Activated gamma-delta T cell (primary cell): ENCODE data around the gene CFAP126.
"Not testable (repeated sequence)": the region's sequence is repeated elsewhere in the genome, so short reads cannot be mapped to it uniquely, and the experiment has no call there.

Experiments
- DNase-seq: peaks from one replicate; lab custom pipeline; 2025; lab: John Stamatoyannopoulos, UW

The CFAP126 gene

DNA sequence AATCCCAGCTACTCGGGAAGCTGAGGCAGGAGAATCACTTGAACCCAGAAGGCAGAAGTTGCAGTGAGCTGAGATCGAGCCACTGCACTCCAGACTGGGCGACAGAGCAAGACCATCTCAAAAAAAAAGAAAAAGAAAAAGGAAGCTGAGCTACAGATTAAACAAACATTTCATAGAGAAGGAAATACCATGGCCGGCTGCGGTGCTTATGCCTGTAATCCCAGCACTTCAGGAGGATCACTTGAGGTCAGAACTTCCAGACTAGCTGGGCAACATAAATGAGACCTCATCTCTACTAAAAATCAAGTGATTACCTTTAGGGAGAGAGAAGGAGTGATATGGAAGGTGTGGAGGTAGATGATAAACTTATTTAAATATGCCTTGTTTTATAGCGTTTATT lies 14.0 kb upstream of the CFAP126 start:
- no peak for DNase-seq

DNA sequence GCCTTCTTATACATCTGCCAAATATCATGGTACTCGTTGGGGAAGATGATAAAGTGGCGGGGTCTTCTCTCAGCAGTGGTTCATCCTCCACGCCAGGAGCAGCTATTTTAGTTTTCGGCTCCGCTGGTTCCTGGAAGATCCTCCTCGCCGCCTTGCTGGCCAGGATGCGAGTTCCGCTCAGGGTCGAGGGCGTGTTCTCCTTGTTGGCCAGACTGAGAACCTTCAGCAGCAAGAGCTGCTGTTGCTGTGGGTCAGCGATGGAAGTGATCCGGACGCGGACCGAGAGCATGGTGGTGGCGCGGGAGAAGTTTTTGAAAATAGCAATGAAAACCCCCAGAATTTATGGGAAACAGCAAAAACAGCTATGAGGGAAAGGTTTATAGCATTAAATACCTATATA lies 11.4 kb upstream of the CFAP126 start:
- DNase-seq, result no peak

DNA sequence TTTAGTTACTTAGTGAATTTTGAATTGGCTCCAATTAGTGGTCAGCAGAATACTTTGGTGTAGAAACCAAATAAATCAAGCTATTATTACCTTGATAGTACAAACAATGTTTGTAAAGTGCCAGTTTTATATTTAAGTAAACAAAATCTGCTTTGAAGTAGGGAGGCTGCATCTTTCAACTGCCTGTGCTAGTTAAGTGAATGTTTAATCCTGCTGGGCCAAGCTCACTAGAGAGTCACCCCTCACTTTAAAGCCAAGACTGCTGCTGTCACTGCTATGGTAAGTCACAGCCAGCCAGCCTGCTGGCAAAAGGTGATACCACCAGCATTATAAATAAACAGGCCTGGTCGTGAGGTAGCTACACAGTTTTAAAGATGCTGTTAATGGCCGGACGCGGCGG lies 10.3 kb upstream of the CFAP126 start:
- no peak for DNase-seq

DNA sequence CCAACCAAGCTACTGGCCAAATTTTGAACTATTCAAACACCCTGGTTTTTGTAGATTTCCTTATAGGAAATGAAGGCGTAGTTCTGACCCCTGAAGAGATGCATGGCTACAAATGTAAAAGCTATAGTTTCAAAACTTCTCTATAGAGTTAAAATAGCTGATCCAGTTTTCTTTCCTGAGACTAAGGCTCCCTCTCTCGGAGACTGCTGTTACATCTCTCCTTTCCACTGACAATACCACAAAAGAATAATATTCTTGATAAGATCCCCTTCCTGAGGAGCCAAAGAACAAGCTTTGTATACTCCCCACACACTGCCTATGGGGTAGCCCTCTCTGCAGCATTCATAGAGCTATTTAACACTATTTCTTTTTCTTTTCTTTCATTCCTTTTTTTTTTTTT lies 6.7 kb upstream of the CFAP126 start:
- no peak for DNase-seq

DNA sequence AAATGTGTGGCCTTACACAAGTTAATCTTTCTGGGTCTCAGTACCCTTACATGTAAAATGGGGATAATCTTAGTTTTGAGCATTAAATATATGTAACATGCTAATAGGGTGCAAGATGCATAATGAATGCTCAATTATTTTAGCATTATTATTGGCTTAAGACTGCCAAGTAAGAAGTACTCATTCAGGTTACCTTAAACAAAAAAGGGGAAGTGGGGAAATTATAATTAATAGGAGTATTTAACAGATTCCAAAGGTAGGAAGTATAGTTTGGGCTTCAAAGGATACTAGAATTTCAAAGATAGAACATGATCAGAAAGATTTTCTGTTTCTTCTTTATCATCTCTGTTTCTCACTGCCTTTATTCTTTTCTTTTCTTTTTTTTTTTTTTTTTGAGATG lies 5.8 kb upstream of the CFAP126 start:
- no peak for DNase-seq

DNA sequence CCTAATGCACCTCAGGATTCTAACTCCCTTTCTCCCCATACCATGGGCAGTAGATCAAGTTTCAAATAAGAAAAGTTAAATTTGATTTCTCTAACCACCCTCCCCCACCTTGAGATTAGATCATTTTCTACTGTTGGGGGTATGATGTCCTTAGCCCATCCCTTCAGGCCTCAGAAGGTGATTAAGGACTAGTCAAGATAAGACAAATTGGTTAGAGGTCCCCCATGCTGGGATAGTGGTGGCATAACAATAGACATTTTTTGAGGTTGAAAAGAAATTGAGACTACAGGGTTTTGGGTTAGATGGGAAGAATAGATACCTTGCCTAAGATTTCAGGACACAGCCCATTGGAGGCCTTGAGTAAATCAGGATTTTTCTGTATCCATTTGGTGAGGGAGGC lies 2.5 kb downstream of the CFAP126 start:
- DNase-seq, result no peak

DNA sequence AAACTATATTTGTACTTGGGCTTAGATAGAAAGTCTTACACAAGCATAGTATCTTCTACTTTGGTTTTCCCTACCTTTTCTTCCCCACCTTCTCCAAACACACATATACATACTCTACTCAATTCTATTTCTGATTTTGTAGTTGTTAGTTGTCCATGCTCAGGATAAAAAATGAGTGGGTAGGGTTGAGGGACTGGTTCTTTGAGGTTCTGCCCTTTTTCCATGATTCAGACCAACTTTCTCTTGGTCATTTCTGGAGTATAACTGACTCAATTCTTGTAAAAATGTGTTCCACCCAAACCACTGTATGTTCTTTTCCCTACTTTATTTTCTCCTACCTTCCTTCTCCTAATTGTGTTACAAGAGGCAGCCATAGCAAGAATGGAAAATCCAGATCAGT lies 3.3 kb downstream of the CFAP126 start:
- DNase-seq, result no peak

DNA sequence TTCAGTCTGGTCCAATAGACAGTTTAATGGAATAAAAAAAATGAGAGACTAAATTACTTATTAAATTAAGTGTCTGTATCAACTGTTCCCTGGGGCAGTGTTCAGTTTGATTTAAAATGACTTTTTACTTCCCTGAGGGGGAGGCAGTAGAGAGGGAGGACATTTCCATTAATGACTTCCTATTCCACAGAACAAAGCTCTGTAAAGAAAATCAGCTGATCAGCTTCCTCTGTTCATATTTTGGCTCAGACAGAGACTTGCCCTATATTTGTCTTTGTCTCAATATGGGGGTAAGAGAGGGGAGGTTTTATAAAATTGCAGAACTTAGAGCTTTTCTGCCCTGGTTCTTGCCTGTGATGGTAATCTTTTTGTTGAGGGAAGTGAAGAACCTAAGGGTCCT lies 8.4 kb downstream of the CFAP126 start:
- no peak for DNase-seq

DNA sequence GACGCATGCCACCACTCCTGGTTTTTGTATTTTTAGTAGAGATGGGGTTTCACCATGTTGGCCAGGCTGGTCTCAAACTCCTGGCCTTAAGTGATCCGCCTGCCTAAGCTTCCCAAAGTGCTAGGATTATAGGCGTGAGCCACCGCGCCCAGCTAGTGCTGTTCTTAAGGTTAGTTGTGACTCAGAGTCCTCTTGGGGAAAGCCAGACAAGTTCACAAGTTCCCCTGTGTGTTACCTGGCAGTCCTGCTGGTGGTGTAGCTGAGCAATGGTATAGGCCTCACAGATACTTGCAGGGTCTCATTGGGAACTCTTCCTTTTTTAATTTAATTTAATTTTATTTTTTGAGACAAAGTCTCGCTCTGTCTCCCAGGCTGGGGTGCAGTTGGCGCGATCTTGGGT lies 10.6 kb downstream of the CFAP126 start:
- DNase-seq, result no peak

DNA sequence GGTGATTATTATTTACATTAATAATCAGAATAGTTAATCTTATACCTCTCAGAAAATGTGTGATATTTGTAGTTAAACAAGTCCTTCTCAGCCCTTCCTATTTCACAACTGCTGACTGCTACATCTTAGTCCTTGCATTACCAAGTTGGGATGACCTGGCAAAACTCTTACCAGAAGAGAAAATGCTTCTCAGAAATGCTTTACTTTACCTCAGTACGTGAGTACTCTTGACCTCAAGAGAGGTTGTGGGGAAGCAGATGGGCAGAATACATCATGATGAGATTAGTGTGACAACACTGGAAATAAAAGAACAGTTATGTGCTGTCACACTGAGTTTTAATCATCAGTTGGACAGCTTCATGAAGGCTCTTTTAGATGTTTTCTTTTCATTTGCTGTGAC lies 16.2 kb downstream of the CFAP126 start:
- no peak for DNase-seq

DNA sequence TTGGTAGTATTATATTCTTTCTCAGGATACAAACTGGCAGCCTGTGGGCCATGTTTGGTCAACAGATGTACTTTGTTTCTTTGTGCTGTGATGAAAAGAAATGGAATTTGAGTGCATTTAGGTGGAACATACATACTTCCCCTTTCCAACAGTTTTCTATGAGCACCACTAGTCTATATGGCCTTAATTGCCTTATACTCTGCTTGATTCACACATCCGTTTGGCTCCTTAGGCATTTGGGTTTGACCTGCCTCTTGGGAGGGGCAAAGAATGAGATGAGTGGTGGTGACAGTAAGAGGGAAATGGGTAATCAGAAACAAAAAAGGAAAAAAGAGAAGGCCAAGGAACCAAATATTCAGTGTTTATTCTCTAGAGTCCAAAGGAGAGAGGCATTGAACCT lies 17.0 kb downstream of the CFAP126 start:
- no peak for DNase-seq

DNA sequence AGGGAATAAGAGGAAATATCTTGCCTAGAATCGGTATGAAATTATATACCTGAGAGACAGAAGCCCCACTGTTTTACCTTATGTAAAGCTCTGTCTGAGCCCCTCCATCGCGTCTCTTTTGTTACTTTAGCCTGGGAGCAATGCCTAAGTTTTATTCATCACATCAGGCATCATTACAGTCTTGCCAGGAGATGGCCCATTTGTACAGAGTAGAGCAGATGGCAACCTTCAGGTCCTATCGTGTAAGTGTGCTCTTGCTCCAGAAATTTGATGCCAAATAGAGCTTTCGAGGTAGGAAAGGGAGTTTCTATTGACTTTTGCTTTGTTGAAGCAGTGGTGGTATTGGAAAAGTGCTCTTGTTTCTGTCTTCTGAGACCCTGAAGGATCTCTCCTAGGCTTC lies 24.9 kb downstream of the CFAP126 start:
- no peak for DNase-seq

DNA sequence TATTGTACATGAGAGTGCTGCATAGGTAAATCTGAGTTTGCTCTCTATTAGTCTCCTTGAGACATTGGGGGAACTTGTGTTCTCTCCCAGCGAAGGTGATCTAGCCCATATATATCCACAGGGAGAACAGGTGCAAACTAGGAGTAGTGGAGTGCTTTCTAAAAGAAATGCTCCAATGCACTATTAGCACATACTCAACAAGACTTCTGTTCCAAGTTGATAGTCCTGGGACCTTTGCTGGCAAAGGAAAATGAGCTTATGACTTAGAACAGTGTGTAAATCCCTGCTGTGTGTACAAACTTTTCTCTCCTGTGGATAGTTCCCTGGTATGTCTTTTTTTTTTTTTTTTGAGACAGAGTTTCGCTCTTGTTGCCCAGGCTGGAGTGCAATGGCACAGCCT lies 25.5 kb downstream of the CFAP126 start:
- DNase-seq, result no peak

DNA sequence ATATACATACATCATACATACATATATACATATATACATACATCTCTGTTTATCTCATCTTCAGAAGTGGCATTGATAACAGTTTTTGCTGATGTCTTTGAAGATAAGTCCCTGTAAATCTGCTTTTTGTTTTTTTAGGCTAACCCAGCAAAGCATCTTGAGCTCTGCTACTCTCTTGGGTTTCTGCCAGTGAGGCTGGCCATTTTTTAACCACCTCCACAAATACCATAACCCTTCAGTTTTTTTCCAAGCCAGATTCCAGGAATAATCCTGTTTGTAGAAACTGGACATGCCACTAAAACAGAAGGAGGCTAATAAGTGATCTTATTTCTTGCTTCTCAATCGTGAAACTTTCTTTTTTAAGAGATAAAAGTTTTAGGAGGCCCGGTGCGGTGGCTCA lies 31.9 kb downstream of the CFAP126 start:
- DNase-seq, result no peak

DNA sequence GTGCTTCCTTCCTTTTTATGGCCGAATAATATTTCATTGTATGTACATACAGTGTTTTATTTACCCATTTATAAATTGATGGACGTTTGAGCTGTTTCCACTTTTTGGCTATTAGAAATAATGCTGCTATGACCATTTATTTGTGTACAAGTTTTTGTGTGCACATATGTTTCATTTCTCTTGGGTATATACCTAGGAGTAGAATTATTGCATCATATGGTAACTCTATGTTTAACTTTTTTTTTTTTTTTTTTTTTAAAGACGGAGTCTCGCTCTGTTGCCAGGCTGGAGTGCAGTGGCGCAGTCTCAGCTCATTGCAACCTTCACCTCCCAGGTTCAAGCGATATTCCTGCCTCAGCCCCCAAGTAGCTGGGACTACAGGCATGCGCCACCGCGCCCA lies 34.5 kb downstream of the CFAP126 start:
- no peak for DNase-seq

DNA sequence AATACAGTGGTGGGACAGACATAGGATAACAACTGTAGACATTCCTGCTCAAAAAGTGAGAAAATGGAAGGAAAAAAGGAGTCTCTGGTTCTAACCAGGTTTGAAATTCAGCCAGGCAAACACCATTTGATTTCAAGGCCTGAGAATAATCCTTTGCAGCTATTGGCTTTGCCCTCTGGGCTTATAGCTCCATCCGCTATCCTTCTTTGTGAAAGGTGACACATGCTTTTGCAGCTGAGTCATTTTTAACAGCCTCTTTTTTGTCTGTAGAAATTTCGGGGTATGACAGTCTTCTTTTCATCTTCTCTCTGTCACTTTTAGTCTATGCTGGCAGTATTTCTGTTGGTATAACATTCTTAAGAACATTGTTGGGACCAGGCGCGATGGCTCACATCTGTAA lies 37.3 kb downstream of the CFAP126 start:
- no peak for DNase-seq

DNA sequence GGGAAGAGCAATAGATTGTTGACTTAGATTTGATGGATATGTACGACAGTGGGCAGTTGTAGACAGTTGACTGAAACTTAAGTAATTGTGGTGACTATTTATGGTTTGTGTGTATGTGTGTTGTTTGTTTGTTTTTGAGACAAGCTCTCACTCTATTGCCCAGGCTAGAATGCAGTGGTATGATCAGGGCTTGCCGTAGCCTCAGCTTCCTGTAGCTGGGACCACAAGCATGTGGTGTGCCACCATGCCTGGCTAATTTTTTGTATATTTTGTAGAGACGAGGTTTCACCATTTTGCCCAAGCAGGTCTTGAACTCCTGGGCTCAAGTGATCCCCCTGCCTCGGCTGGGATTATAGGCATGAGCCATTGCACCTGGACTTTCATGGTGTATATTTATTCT lies 43.7 kb downstream of the CFAP126 start:
- DNase-seq, result no peak

DNA sequence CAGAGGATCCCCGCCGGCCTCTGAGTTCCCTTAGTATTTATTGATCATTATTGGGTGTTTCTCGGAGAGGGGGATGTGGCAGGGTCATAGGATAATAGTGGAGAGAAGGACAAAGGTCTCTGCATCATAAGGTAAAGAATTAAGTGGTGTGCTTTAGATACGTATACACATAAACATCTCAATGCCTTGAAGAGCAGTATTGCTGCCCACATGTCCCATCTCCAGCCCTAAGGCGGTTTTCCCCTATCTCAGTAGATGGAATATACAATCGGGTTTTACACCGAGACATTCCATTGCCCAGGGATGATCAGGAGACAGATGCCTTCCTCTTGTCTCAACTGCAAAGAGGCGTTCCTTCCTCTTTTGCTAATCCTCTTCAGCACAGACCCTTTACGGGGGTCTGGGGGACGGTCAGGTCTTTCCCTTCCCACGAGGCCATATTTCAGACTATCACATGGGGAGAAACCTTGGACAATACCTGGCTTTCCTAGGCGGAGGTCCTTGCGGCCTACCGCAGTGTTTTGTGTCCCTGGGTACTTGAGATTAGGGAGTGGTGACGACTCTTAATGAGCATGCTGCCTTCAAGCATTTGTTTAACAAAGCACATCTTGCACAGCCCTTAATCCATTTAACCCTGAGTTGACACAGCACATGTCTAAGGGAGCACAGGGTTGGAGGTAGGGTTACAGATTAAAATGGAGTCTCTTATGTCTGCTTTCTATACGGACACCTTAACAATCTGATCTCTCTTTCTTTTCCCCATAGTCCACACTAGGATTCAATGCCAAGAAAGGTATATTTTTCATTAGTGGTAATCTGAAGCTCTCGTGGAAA lies 51.6 kb downstream of the CFAP126 start:
- not testable (repeated sequence) for DNase-seq
